Left cardiac atrium (tissue), 4 donors: ENCODE results near the gene KLHL40. TPM values are rescaled to one million over a fixed set of nuclear protein-coding genes. Genes with fewer than 3 reads are reported as not detected.

Experiments
- ATAC-seq, 2 donors: fragments of 200-7000 bp; cut with Tn5 transposase; one replicate each; pipeline ENCODE4 v1.9.1; 2020; ENCODE audit warnings: mild to moderate bottlenecking in 2 of 2, moderate library complexity in 2 of 2
- DNase-seq: peaks from one replicate; pipeline ENCODE4 v3.0.0-alpha.2; 2020
- intact Hi-C, 2 donors: fragments of 100-400 bp; cut with DNase I; formaldehyde crosslinking; loops; one replicate each; pipeline versions ENCODE4 v1.14.1 to v1.15.1; 2022 to 2023
- total RNA-seq, 2 donors: library from RNA; stranded (reverse); fragmentation: NEBNext Ultra II Directional; extraction: Animal tissue kit (Norgen Biotek cat#: 25700); gene quantifications; one replicate each; pipeline ENCODE4 v1.2.1, GENCODE V29; 2021
- donor health status: DM: no; HTN: yes; CAD: no.
- donor health status: DM: no; HTN: yes; CAD: no; lungs with severe emphysema.
- donor health status: DM: yes; HTN: yes; CAD: no.
- donor health status: Dilated cardiomyopathy.

KLHL40 gene
- total RNA-seq, 2 donors from 2014 or later, result 0.86 TPM; not detected in 1

DNA sequence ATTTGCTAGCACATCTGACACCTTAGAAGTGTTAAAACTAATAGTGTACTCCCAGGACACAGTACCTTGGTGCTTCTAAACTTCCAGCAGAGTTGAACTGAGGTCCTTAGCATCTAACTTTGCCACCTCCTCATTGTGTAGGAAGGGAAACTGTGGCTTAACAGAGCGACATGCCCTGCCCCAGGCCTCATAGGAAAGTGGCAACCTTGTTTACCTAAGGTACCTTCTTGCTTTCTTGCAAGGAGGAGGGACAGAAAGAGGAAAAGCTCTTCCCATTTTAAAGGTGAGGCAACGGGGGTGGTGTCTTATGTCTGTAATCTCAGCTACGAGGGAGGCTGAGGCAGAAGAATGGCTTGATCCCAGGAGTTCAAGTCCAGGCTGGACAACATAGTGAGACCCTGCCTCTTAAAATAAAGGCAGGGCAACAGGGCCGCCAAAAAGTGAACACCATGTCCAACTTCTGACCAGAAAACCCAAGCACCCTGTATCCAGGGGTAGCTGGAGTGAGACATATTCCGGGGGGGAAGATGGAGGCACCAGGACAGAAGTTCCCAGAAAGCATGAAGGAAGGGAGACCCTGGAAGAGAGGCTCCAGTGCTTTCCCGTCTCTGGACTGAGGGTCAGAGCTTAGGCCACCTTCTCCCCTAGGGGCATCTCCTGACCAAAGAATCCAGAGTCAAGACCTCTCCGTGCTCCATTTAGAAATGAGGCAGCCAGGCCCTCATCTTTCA, 540 bp upstream of the KLHL40 start:
- ATAC-seq (no peak), DNase-seq (peak; percentile 2)
- intact Hi-C loops, result no loop called here

DNA sequence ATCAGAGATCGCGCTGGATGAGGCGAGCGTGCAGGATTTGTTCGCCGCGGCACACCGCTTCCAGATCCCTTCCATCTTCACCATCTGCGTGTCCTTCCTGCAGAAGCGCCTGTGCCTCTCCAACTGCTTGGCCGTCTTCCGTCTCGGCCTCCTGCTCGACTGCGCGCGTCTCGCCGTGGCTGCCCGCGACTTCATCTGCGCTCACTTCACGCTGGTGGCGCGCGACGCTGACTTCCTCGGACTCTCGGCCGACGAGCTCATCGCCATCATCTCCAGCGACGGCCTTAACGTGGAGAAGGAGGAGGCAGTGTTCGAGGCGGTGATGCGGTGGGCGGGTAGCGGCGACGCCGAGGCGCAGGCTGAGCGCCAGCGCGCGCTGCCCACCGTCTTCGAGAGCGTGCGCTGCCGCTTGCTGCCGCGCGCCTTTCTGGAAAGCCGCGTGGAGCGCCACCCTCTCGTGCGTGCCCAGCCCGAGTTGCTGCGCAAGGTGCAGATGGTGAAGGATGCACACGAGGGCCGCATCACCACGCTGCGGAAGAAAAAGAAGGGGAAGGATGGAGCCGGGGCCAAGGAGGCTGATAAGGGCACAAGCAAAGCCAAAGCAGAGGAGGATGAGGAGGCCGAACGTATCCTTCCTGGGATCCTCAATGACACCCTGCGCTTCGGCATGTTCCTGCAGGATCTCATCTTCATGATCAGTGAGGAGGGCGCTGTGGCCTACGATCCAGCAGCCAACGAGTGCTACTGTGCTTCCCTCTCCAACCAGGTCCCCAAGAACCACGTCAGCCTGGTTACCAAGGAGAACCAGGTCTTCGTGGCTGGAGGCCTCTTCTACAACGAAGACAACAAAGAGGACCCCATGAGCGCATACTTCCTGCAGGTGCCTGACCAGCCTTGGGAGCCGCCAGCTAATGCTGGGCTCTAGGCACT, 819 bp downstream of the KLHL40 start:
- ATAC-seq, result no peak
- intact Hi-C loops, result no loop called here
- peak; percentile 18 for DNase-seq

DNA sequence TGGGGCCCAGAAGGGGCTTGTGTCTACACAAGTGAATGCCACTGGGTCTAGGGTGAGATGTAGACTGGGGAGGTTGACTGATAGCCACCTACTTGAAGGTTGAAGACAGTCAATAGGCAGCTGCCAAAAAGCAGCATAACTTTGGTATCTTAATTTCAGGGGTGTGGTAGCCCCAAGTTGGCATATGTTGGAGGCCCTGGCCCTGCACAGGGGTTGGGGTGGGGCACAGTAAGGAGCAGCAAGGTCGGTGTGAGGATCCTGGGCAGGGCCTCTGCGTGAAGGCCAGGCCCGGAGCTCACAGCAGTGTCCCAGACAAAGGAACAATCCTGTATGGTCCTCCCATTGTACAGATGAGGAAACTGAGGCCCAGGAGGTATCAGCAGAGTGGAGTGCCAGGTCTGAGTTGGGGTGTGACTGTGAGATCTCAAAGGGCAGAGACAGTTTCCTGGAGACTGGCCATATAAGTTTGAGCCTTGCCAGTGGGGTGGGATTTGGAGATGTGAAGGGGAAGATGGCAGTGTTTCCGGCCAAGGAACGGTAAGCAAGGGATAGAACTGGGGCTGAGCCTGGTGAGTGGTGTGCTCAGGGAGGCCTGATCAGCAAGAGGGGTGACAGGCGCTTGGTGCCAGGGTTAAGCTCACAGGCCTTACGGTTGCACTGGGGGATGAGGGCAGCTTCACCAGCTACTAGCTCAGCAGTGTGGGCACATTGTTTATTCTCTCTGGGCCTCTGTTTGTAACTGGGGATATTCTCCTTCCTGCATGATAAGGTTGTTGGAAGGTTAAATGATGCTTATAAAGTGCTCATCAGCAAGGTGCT, 1.7 kb downstream of the KLHL40 start:
- ATAC-seq (no peak), DNase-seq (peak; percentile 9)
- intact Hi-C loops, result no loop called here

DNA sequence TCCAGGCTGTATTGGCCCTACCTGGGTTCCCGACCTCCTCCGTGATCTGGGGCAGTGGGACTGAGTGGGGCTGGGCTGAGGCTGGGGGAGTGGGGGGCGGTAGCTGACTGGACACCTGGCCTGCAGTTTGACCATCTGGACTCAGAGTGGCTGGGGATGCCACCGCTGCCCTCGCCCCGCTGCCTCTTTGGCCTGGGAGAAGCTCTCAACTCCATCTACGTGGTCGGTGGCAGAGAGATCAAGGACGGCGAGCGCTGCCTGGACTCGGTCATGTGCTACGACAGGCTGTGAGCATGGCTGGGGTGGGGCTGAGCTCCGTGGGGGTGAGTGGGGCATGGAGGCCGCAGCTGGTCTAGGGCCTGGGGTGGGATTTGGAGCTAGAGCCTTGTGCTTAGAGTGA, 2.7 kb downstream of the KLHL40 start:
- peak; percentile 17 for DNase-seq
- no peak for ATAC-seq
- intact Hi-C loops, result no loop called here

DNA sequence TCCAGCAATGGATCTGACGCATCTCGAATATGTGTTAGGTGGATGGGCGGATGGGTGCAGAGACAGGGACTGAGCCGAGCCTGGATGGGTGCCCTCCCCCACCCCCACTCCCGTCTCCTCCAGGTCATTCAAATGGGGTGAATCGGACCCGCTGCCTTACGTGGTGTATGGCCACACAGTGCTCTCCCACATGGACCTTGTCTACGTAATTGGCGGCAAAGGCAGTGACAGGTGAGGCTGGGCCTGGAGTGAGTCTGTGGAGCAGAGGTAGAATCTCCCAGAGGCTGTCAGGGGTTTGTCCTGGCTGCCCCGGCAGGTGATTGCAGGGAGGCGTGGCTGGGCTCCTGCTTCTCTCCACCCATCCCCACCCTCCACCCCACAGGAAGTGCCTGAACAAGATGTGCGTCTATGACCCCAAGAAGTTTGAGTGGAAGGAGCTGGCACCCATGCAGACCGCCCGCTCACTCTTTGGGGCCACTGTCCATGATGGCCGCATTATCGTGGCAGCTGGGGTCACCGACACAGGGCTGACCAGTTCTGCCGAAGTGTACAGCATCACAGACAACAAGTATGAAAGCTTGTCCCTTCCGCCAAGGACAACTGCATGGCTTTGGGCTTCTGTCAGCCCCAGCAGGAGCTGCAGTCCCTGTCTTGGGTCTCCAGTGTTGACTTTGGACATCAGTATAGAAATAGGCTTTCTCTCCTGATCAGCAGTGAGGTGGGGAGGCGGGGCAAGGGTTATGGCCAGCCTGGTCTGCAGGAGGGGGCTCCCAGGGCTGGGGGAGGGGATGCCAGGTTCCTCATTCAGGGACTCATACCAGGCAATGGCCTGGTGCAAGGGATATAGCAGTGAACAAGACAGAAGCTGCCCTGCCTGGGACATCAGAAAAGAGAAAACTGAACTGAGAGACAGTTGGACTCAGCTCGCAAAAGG, 3.4 kb downstream of the KLHL40 start:
- intact Hi-C loops, result no loop called here
- ATAC-seq (no peak), DNase-seq (peak; percentile 6)

DNA sequence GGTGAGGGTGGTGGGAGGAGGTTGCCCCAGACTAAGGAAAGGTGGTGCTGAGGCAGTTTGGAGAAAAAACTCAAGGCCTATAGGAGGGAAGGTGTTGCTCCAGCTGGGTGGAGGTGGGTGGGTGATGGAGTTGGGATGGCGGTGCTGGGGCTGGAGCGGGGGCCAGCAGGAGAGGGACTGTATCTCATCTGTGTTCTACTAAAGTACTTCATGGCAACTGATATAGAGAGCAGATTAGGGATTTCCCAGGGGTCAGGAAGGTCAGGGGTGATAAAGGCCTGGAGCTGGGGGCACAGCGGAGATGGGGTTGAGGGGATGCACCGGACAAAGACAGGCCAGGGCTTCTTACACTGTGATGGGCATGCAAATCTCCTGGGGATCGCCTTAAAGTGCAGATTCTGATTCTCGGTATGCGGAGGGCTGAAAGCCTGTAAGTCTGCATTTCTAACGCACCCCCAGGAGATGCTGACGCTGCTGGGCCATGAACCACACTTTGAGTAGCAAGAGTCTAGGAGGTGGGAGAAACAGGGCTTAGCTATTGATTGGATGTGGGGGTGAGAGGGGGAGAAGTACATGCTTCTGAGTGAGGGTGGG, 4.2 kb downstream of the KLHL40 start:
- DNase-seq (peak; percentile 6), ATAC-seq (no peak)
- intact Hi-C loops, result no loop called here

DNA sequence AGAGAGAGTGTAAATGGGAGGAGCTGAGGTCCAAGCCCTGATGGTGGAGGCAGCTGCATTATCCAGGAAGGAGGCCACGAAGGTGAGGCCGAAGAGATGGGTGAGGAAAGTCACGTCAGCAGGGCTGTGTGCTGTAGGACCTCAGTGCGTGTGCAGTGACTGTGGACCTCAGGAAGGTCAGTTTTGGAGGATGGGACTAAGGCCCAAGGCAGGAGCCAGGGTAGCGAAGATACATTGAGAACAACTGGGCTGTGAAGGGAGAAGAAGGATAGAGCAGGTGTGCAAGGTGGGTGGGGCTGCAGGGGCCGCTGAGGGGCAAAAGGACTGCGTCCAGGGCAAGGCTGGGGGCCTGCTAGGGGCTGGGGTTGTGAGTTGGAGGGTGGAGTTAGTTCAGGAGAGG, 4.9 kb downstream of the KLHL40 start:
- DNase-seq (peak; percentile 9), ATAC-seq (no peak)
- intact Hi-C loops, result no loop called here

DNA sequence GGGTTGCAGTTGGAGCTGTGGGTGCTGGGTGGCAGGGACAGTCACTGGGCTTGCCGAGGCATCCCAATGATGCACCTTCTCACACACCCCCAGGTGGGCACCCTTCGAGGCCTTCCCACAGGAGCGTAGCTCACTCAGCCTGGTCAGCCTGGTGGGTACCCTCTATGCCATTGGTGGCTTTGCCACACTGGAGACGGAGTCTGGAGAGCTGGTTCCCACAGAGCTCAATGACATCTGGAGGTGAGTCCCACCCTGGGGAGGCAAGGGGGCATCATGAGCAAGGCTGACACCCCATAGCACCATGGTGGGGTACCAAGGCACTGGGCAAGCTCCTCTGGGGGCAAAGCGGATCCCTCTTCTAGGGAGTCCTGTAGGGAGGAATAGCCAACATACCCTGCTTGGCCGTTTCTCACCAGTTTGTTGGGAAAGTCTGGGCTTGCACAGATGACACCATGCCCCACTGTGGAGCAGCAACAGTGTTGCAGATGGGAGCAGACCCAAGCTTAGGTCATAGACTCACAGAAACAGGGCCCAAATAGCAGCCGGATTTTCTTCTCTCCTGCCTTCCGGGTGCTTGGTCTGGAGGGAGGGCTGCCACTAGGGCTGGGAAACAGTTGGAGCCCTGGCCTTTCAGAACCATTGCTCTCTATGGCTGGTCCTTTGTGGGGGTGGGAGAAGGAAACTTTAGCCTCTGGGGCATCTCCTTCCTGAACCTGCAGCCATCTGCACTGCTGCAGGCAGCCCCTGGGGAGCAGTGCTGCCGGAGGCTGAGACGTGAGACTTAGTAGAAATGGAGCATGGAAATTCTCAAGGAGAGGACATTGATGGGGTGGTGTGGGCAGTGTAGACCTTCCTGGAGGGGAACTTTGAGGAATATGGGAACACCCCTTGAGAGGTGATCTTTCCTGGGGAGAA, 5.7 kb downstream of the KLHL40 start:
- DNase-seq, result peak; percentile 16
- intact Hi-C loops, result no loop called here
- peak in 1 of 2 donors; percentile 34 for ATAC-seq

DNA sequence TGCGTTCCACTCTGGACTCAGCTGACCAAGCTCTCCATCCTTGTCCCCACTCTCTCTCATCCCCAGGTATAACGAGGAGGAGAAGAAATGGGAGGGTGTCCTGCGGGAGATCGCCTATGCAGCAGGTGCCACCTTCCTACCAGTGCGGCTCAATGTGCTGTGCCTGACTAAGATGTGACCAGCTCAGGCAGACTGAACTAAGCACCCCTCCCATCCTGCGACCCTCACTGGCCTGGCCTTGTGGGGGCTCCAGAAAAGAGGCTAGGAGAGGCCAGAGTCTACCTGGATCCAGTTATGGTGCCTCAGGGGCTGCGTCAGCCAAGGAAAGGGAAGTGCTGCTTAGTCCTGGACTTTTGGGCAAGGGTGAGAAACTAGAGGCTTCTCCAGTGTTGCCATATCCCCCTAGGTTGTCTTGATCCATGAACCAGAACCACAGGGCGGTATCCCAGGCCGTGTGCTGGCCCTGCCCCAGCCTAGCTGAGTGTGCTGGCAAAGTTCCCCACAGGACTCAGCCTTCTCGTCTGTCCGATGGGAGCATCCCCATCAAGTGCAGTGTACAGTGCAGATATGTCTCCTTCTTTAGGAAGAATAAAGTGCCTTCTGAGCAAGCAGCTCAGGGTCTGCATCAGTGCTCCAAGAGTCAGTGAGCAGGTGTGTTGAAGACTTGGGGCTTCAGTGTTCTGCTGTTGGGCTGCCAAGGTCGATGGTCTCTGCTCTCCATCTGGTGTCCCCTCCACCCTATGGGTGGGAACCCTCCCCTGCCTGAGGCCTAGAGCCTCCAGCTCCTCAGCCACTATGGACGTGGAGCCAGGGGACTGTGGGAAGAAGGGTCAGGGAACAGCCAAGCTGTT, 6.7 kb downstream of the KLHL40 start:
- ATAC-seq (no peak), DNase-seq (no peak)
- intact Hi-C loops, result no loop called here

DNA sequence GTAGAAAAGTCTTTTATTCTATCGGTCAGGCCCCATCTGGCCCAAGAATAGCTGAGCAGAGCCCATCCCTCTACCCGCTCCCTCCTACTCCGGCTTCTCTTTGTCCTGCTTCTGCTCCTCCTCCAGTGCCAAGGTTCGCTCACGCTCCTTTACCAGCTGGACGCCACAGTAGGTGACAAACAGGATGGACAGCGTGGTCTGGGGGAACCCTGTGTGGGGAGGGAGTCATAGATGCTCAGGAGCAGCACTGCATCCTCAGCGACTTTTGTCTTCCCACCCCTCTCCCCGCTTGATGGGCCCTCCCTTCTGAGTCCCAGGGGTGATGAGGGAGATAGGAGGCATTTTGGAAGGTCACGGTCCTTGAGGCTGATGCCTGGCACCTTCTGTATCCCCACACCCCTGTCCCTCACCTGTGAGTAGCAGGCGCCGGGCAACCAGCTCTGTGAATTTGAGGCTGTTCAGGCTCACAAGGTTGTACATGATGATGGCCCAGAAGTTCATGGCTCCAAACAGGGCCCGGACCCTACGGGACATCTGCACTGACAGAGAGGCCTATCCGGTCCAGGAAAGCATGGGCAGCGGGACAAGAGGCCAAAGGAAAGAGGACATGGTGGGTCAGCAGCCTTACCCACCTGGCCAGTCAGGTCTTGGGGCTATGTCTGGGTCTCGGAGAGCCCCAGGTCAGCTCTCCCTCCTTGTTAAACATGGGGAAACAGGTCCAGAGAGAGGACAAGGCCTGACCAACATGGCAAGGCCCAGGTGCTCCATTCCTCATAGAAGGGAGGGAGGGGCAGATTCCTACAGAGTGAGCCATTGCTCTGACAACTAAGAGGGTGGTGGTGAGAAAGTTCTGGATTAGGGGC, 7.6 kb downstream of the KLHL40 start:
- DNase-seq (no peak), ATAC-seq (no peak)
- intact Hi-C loops, result no loop called here

DNA sequence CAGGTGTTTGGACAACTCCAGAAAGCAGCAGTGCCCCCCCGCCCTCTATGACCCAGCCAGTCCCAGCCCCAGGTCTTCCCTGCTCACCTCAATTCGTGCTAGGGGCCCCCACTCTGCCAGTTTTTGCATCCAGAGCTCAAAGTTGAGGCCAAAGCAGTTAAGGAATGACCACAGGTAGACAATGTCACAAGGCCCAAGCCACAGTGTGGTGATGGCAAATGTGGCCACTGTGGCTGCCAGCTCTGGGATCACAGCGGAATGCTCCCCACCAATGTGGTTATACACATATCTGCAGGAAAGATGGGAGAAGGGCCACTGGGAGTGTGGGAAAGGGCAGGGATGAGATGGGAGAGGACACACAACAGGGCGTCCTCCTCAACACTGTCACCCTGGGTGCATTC, 8.2 kb downstream of the KLHL40 start:
- ATAC-seq, result no peak
- intact Hi-C loops, result no loop called here
- DNase-seq, result no peak

DNA sequence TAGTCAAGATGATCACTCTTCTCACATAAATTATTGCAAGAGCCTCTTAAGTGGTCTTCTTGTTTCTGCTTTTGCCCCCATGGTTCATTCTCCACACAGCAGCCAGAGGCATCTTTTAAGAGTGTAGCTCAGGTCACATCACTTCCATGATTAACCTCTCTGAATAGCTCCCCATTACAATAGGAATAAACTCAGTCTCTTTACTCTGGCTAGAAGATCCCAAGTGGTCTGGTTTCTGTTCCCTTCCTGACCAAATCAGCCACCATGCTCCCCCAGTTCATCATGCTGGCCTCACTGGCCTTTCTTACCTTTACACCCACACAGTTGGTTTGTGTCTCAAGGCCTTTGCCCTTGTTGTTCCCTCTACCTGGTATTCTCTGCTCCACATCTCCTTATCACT, 9.0 kb downstream of the KLHL40 start:
- DNase-seq (no peak), ATAC-seq (no peak)
- intact Hi-C loops, result no loop called here

DNA sequence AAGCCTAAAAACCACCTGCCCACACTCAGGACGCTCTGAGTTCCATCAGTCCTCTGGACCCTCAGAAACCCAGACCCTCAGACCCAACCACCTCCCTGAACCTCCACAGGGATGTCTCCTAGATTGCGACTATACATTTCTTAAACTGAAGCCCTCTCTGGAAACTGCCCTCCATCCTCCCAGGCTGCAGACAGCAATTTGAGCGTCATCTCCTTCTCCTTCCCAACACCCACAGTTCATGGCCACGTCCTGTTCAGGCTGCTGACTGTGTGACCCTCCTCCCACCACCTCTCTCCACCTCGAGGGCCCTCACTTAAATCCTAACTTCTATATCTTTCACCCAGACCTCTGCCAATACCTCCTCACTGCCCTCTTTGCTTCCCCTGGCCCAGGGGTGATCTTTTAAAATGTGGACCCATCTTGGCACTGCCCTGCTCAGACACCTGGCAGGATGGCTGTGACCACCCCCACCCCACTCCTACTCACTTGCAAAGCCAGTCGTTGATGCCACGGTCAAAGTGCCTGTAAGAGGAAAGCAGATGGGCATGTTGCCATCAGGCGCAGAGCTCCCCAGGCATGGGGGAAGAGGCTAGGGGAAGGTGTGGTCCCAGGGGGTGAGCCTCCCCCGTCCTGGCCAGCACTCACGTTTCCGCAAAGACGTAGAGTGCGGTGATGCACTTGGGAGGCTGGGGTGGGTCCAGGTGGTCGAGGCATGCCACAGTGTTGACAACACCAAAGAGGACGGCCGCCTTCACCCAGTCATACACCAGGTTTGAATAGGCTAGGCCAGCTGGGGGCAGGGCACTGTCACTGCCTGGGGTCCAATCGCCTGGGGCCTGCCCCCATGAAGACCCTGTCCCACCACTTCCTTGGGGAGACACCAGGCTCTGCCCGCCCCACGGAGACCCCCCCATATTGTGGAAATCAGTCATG, 11.3 kb downstream of the KLHL40 start:
- ATAC-seq (no peak), DNase-seq (no peak)
- intact Hi-C loops, result no loop called here

DNA sequence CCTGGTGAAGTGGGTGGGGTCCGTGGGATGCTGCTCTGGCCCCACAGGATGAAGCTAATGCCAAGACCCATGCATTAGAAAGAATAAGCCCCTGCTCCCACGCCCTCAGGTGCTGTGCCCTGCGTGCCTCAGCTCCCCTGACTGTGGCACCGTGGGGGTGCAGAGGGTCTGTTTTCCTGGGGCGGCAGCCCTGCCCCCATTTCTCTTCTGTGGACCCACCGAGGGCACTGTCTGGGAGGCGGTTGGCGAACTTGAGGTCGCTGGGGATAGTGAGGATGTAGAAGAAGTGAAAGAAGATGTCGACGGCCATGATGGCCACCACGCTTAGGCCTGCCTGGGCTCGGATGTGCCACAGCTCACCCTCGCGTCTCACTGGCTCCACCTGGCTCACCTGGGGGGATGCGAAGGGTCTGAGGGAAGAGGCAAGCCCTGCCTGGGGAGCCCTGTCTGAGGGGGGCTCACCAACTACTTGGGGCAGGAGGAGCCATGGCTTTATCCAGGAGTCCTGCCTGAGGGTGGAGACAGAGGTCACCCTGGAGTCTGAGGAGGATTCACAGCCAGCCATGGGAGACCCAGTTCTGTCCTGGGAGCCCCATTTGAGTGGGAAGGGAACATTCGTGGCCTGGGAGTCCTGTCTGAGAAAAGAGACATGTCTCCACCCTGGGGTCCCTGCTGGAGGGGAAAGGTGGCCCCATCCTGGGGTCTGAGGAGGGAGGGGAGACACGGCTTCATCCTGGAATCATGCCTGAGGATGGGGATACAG, 12.1 kb downstream of the KLHL40 start:
- ATAC-seq (no peak), DNase-seq (no peak)
- intact Hi-C loops, result no loop called here
